Ishikawa (cell line): ENCODE results near the gene AHI1.

Experiments
- CEBPB ChIP-seq: IDR thresholded peaks from 2 replicates; pipeline ENCODE4 v1.6.1; 2012
- CREB1 ChIP-seq: IDR thresholded peaks from 2 replicates; pipeline ENCODE4 v1.6.1; 2012; ENCODE audit warnings: low read depth
- EGR1 ChIP-seq: IDR thresholded peaks from 2 replicates; pipeline ENCODE4 v1.6.1; 2012
- EP300 ChIP-seq: IDR thresholded peaks from 2 replicates; pipeline ENCODE4 v1.6.1; 2012; ENCODE audit warnings: borderline replicate concordance
- RAD21 ChIP-seq: IDR thresholded peaks from 2 replicates; pipeline ENCODE4 v1.6.1; 2012; ENCODE audit warnings: low read depth
- REST ChIP-seq: IDR thresholded peaks from 2 replicates; pipeline ENCODE4 v1.6.1; 2012; ENCODE audit warnings: low read depth, mild to moderate bottlenecking
- TAF1 ChIP-seq: IDR thresholded peaks from 2 replicates; pipeline ENCODE4 v1.6.1; 2012; ENCODE audit warnings: low read depth, mild to moderate bottlenecking
- USF1 ChIP-seq: IDR thresholded peaks from 2 replicates; pipeline ENCODE4 v1.6.1; 2012
- YY1 ChIP-seq: IDR thresholded peaks from 2 replicates; pipeline ENCODE4 v1.6.1; 2012; ENCODE audit warnings: low read depth
- ZBTB7A ChIP-seq: IDR thresholded peaks from 2 replicates; pipeline ENCODE4 v1.6.1; 2012; ENCODE audit warnings: low read depth
- TF ChIP-seq, protein P1 (sequence below): IDR thresholded peaks from 2 replicates; pipeline ENCODE4 v1.6.1; 2012

DNA sequence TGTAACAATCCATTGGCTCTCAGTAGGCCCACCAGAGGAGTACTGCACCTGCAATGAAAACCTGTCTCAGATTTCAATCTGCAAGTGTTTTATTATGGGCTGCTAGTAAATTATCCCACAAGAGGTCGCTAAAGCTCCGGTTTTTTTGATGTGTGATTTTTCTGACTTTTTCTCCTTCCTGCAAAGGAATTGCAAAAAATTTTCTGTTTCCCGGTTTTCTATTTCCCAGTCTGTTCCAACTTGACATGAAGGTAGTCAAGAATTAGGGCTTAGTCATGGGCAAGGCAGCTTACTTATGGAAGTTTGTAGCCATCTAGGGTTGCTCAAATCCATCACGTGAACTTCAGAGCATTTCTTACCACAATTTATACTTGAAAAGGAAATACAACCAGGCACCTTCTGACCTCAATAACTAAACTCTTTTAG, 38.5 kb upstream of the AHI1 start:
- TF ChIP-seq EGR1 (no peak), CREB1 (no peak), RAD21 (peak; percentile 76), ZBTB7A (no peak), TAF1 (no peak), REST (no peak), YY1 (no peak), EP300 (no peak), CEBPB (no peak), USF1 (no peak)
- TF ChIP-seq, protein P1, sequence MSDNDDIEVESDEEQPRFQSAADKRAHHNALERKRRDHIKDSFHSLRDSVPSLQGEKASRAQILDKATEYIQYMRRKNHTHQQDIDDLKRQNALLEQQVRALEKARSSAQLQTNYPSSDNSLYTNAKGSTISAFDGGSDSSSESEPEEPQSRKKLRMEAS: no peak
